K562 (cell line): ENCODE measurements around the gene AGRN. TPM values are rescaled to one million over a fixed set of nuclear protein-coding genes. Genes with fewer than 3 reads are reported as not detected.
A peak's percentile ranks its signal among the peaks of the same experiment; 100 is the strongest.

Experiments used
- ATAC-seq: fragments of 200-7000 bp; cut with Tn5 transposase; 3 replicates; pipeline ENCODE4 v1.9.1; 2020; ENCODE audit warnings: moderate library complexity
- BruUV-seq: library from RNA; stranded (reverse); fragments of 400-500 nt; replicated peaks from 2 replicates; lab custom pipeline; 2021; lab: Mats Ljungman, UMichigan
- CTCF ChIA-PET: fragments of 300-600 bp; formaldehyde crosslinking; extraction: SDS; loops from one replicate; lab custom pipeline; 2021; ENCODE audit warnings: low intra/inter-chr PET ratio; lab: Yijun Ruan, JAX
- POLR2A ChIA-PET: fragments of 300-600, 350-650 bp; sonication (Branson Sonifier 250); formaldehyde crosslinking; extraction: SDS; loops from one replicate; lab custom pipeline; 2021; ENCODE audit warnings: antibody characterized with exemption, inconsistent platforms; lab: Yijun Ruan, JAX
- DNase-seq, 4 experiments: peaks; one replicate each; pipeline versions ENCODE4 v3.0.0 to v3.0.0-alpha.2; 2011 to 2018; ENCODE audit warnings: low spot score in 3 of 4, mixed read lengths in 3 of 4; ENCODE audit errors: extremely low read depth in 1 of 4
- FAIRE-seq: peaks from 2 replicates; lab custom pipeline; 2011; peaks lifted over from hg19 to GRCh38; lab: Jason Lieb, UNC
- H2AFZ ChIP-seq: 2 replicates; pipeline ENCODE4 v1.6.0; 2011; ENCODE audit warnings: low read depth, low read length, control low read depth, inconsistent platforms
- H3K27ac ChIP-seq: fragments of 200-600 bp; 3 replicates; pipeline ENCODE4 v1.8.0; 2011; ENCODE audit warnings: low read depth, mild to moderate bottlenecking, control low read depth, inconsistent platforms, low read length, moderate library complexity, mixed read lengths; ENCODE audit errors: extremely low read depth
- H3K27me3 ChIP-seq, 2 experiments: fragments of 300-600 bp in 1 of 2; 2 replicates in 1 of 2; 3 replicates in 1 of 2; pipeline versions ENCODE4 v1.6.0 to v1.8.0; 2011; ENCODE audit warnings: inconsistent platforms in 2 of 2, low read length in 2 of 2, mild to moderate bottlenecking in 1 of 2, mixed read lengths in 1 of 2, moderate library complexity in 1 of 2; ENCODE audit not compliant: control insufficient read depth in 2 of 2, insufficient read depth in 2 of 2
- H3K36me3 ChIP-seq: fragments of 300-600 bp; 3 replicates; pipeline ENCODE4 v1.8.0; 2011; ENCODE audit warnings: mild to moderate bottlenecking, low read length, inconsistent platforms; ENCODE audit not compliant: control insufficient read depth, insufficient read depth
- H3K4me1 ChIP-seq, 2 experiments: fragments of 200-600 bp in 1 of 2; replicated peaks in 1 of 2; 2 replicates in 1 of 2; 3 replicates in 1 of 2; pipeline versions ENCODE4 v1.5.1 to v1.8.0; 2011; ENCODE audit warnings: inconsistent platforms in 2 of 2, low read length in 2 of 2, mild to moderate bottlenecking in 1 of 2, mixed read lengths in 1 of 2, moderate library complexity in 1 of 2; ENCODE audit not compliant: control insufficient read depth in 2 of 2, insufficient read depth in 2 of 2
- H3K4me2 ChIP-seq: 2 replicates; pipeline ENCODE4 v1.6.1; 2011; ENCODE audit warnings: low read length, control low read depth, inconsistent platforms, mixed read lengths; ENCODE audit not compliant: insufficient read depth
- H3K4me3 ChIP-seq: fragments of 200-600 bp; sonication (generic), shearing (Covaris generic); 2 replicates; pipeline ENCODE4 v1.5.1; 2016; ENCODE audit warnings: control low read depth, inconsistent platforms
- H3K79me2 ChIP-seq: fragments of 200-600 bp; 3 replicates; pipeline ENCODE4 v1.8.0; 2011; ENCODE audit warnings: low read length, inconsistent platforms; ENCODE audit not compliant: control insufficient read depth, insufficient read depth
- H3K9ac ChIP-seq, 2 experiments: 2 replicates each; pipeline versions ENCODE4 v1.6.0 to v1.6.1; 2011; ENCODE audit warnings: low read depth in 2 of 2, low read length in 2 of 2, control low read depth in 1 of 2, inconsistent platforms in 1 of 2, mild to moderate bottlenecking in 1 of 2, mixed read lengths in 1 of 2; ENCODE audit not compliant: insufficient read depth in 1 of 2
- H3K9me1 ChIP-seq: one replicate; pipeline ENCODE4 v1.6.0; 2011; ENCODE audit warnings: inconsistent platforms, mild to moderate bottlenecking, low read length, moderate library complexity; ENCODE audit not compliant: control insufficient read depth, insufficient read depth
- H3K9me3 ChIP-seq: replicated peaks from 2 replicates; pipeline ENCODE4 v1.5.1; 2011; ENCODE audit warnings: low read depth, low read length, inconsistent platforms; ENCODE audit not compliant: control insufficient read depth, insufficient read depth
- H4K20me1 ChIP-seq: replicated peaks from 2 replicates; pipeline ENCODE4 v1.6.1; 2011; ENCODE audit warnings: low read length, inconsistent platforms, mixed read lengths; ENCODE audit not compliant: control insufficient read depth, insufficient read depth
- GTF2A2 ChIP-seq: IDR thresholded peaks from 2 replicates; pipeline ENCODE4 v1.6.1; 2016; ENCODE audit warnings: mild to moderate bottlenecking, missing genetic modification characterization, missing compliant biosample characterization
- IRF2 ChIP-seq: sonication (generic); formaldehyde crosslinking; IDR thresholded peaks from 2 replicates; pipeline ENCODE4 v1.8.1; 2022; ENCODE audit warnings: mild to moderate bottlenecking, missing genetic modification reagents
- JUNB ChIP-seq: fragments of 450-650 bp; formaldehyde crosslinking; conservative IDR thresholded peaks from 2 replicates; pipeline ENCODE4 v1.4.0; 2020; ENCODE audit warnings: mild to moderate bottlenecking
- MBD2 ChIP-seq: sonication (generic); IDR thresholded peaks from 2 replicates; pipeline ENCODE4 v1.6.1; 2016; ENCODE audit warnings: low read depth, borderline replicate concordance
- RAD21 ChIP-seq, 2 experiments: fragments of 250-450 bp in 1 of 2; fragments of 450-650 bp in 1 of 2; sonication (Bioruptor Pico) in 1 of 2; formaldehyde crosslinking in 1 of 2; IDR thresholded peaks in 1 of 2; conservative IDR thresholded peaks in 1 of 2; 2 replicates each; pipeline versions ENCODE4 v1.4.0 to v1.8.0; 2020 to 2022; ENCODE audit warnings: mild to moderate bottlenecking in 2 of 2, moderate library complexity in 1 of 2
- SIRT6 ChIP-seq: IDR thresholded peaks from one replicate; pipeline ENCODE4 v1.6.1; 2012; ENCODE audit warnings: low read depth, mild to moderate bottlenecking, control low read depth, inconsistent platforms, low read length, moderate library complexity
- ZBTB11 ChIP-seq, 3 experiments: fragments of 200-800 bp in 1 of 3; fragments of 250-450 bp in 1 of 3; fragments of 450-650 bp in 1 of 3; sonication (Bioruptor Pico) in 1 of 3; sonication (Bioruptor generic) in 1 of 3; formaldehyde crosslinking in 1 of 3; IDR thresholded peaks; 2 replicates each; pipeline versions ENCODE4 v1.6.1 to v1.8.0; 2016 to 2022; ENCODE audit warnings: mild to moderate bottlenecking in 2 of 3, missing genetic modification characterization in 2 of 3, missing compliant biosample characterization in 1 of 3, moderate library complexity in 1 of 3
- ZNF282 ChIP-seq: sonication (generic); formaldehyde crosslinking; IDR thresholded peaks from 2 replicates; pipeline ENCODE4 v1.8.1; 2023; ENCODE audit warnings: missing genetic modification reagents
- ZNF398 ChIP-seq: fragments of 250-450 bp; sonication (Bioruptor Pico); IDR thresholded peaks from 2 replicates; pipeline ENCODE4 v1.8.0; 2021; ENCODE audit warnings: moderate library complexity, mild to moderate bottlenecking, inconsistent platforms
- ZSCAN29 ChIP-seq: fragments of 450-650 bp; IDR thresholded peaks from 2 replicates; pipeline ENCODE4 v1.6.1; 2017
- WGBS: fragments of 100-300 bp; shearing (Covaris generic); methylation state at CpG from one replicate; pipeline ENCODE4 v1.1.6; 2016; ENCODE audit warnings: low coverage, mixed read lengths; ENCODE audit not compliant: insufficient coverage; ENCODE audit errors: missing lambda C conversion rate; 5-methylcytosine and 5-hydroxymethylcytosine counted together
- in situ Hi-C: fragments of 300-500 bp; cut with MboI; formaldehyde crosslinking; loops from 4 replicates; pipeline ENCODE4 v1.15.0; 2018; ENCODE audit warnings: inconsistent platforms, mixed read lengths
- intact Hi-C: fragments of 100-400 bp; cut with micrococcal nuclease; formaldehyde crosslinking; loops from 2 replicates; pipeline ENCODE4 v1.14.2; 2022
- polyA plus RNA-seq, 8 experiments: library from polyadenylated mRNA; depleted of rRNA in 4 of 8; stranded (reverse) in 5 of 8; unstranded in 3 of 8; fragments of >200 nt; fragmentation: Nextera tagmentation in 2 of 8; fragmentation: Illumina TruSeq in 1 of 8; extraction: Ambion mirVana in 2 of 8; extraction: Trizol in 1 of 8; gene quantifications; 2 replicates each; pipeline versions ENCODE4 v1.2.1 to v1.2.3, GENCODE V29; 2011 to 2014; ENCODE audit warnings: inconsistent platforms in 1 of 8, missing spikeins in 1 of 8
- total RNA-seq, 7 experiments: library from RNA; depleted of rRNA in 6 of 7; stranded (reverse); fragments of >200 nt in 6 of 7; fragmentation: Illumina TruSeq in 2 of 7; extraction: Trizol in 2 of 7; gene quantifications; 2 replicates each; pipeline versions ENCODE4 v1.2.1 to v1.2.3, GENCODE V29; 2011 to 2021; ENCODE audit warnings: low replicate concordance in 1 of 7
- TF ChIP-seq, protein P1 (sequence below): sonication (generic); formaldehyde crosslinking; IDR thresholded peaks from 2 replicates; pipeline ENCODE4 v1.9.0; 2022; ENCODE audit warnings: mild to moderate bottlenecking, missing genetic modification reagents
- TF ChIP-seq, protein P2 (sequence below): fragments of 200-800 bp; sonication (Bioruptor generic); IDR thresholded peaks from 2 replicates; pipeline ENCODE4 v1.6.1; 2017; ENCODE audit warnings: missing genetic modification characterization, missing compliant biosample characterization

AGRN gene
- total and polyA plus RNA-seq, 9 of the 15 experiments (the other 6 are each of a cell fraction or from before 2014, with no cell fraction given): 0.04 to 111 (median 18.1) TPM

GRCh38 chr1:1091344-1092148, 71.6 kb downstream of the AGRN start:
- in situ Hi-C loops: no loop called here
- 82% methylated on average over 22 of the region's 28 CpGs for WGBS
- ATAC-seq: peak; percentile 92
- TF ChIP-seq SIRT6: no peak
- TF ChIP-seq ZNF398 (CRISPR knock-in tag): no peak
- TF ChIP-seq, protein P1, sequence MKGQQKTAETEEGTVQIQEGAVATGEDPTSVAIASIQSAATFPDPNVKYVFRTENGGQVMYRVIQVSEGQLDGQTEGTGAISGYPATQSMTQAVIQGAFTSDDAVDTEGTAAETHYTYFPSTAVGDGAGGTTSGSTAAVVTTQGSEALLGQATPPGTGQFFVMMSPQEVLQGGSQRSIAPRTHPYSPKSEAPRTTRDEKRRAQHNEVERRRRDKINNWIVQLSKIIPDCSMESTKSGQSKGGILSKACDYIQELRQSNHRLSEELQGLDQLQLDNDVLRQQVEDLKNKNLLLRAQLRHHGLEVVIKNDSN (CRISPR knock-in tag): 0 out of 2 replicates have a peak, but pooled peaks have one; percentile 32
- TF ChIP-seq RAD21 (CRISPR knock-in tag; conservative IDR thresholded peaks at IDR 0.05 in 1 of 2, IDR thresholded peaks at IDR 0.05 in 1 of 2): no peak
- TF ChIP-seq IRF2 (CRISPR knock-in tag): 0 out of 2 replicates have a peak, but pooled peaks have one; percentile 2
- TF ChIP-seq JUNB (CRISPR knock-in tag): no peak
- TF ChIP-seq GTF2A2: no peak
- no peak for TF ChIP-seq MBD2
- TF ChIP-seq ZSCAN29: no peak
- TF ChIP-seq ZNF282: 0 out of 2 replicates have a peak, but pooled peaks have one; percentile 28
- TF ChIP-seq ZBTB11 (CRISPR knock-in tag; IDR thresholded peaks at IDR 0.05): 0 out of 6 replicates have a peak, but pooled peaks of 1 of the 3 experiments have one; percentile 28
- TF ChIP-seq, protein P2, sequence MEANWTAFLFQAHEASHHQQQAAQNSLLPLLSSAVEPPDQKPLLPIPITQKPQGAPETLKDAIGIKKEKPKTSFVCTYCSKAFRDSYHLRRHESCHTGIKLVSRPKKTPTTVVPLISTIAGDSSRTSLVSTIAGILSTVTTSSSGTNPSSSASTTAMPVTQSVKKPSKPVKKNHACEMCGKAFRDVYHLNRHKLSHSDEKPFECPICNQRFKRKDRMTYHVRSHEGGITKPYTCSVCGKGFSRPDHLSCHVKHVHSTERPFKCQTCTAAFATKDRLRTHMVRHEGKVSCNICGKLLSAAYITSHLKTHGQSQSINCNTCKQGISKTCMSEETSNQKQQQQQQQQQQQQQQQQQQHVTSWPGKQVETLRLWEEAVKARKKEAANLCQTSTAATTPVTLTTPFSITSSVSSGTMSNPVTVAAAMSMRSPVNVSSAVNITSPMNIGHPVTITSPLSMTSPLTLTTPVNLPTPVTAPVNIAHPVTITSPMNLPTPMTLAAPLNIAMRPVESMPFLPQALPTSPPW (CRISPR knock-in tag): peak; percentile 37

More at GRCh38 chr1:1091344-1092148, 71.6 kb downstream of the AGRN start:
- ChIA-PET CTCF (no interaction called here), POLR2A (interaction anchor here (1.2 kb wide), 1 partner anchor 10 kb away, joined by 4 read pairs; no protein-coding TSS in a partner anchor)
- Histone ChIP-seq H4K20me1 (no peaks in the 10 kb centered on the region), H3K27me3 (no peaks in the 10 kb centered on the region), H3K79me2 (no peaks in the 10 kb centered on the region), H3K36me3 (peaks cover 4% of the 10 kb centered on the region; the same call in 1 of the 3 replicates), H3K27ac (no peak overlapping the region; the same call in 2 of the 3 replicates), H3K9me3 (peaks cover 2% of the 10 kb centered on the region; the same call in 1 of the 2 replicates), H2AFZ (no peak overlapping the region), H3K4me1 (peaks cover 0 to 56% of the 10 kb centered on the region in 2 experiments; a peak in 3 of 5 replicates), H3K9ac (no peak overlapping the region), H3K9me1 (peaks cover 5% of the 10 kb centered on the region), H3K4me3 (no peak overlapping the region), H3K4me2 (no peak overlapping the region)
- BruUV-seq: no TSS peak
- intact Hi-C loops: no loop called here
- DNase-seq: peak; percentile 56 to 95 (median 92)
- no peak for FAIRE-seq
